ENCODE measurements around the gene SERPINB5.

The SERPINB5 gene

GRCh38 chr18:63470751-63471150 is 6.0 kb upstream of the SERPINB5 start:
- DNase-seq: no peak

DNA sequence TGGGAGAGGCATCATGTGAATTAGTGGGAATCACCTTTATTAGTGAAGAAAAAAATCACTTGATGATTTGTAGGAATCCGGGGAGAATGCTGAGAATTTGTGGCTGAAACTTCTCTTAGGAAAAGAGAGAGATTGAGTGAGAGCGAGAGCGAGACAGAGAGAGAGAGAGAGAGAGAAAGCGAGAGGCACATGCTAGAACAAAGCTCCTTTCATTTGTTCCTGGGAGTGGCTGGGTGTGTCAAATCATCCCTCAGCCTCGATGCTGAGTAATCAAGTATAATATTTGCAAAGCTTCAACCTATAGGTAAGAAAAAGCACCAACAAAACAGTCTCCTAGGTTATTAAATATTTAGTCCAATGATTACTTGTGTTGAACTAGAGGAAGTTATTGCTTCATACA is 4.4 kb upstream of the SERPINB5 start:
- DNase-seq: no peak

DNA sequence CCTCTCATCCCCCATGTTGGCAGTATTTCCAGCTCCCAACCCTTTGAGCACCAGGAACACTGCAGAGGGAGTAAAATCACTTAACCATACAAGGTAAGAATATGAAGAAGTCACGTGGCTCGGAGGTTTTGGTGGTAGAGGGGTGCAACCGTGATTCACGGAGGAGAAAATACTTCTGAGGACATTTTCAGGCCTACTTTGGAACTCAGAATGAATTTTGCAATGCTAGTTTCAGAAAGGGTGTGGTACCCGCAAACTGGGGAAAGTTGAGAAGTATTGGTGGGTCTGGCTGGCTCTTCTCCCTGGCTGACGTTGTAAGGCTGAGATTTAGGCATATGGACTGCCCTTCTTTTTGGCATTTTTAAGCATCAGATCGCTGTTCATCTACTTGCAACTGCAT is 442 bp downstream of the SERPINB5 start:
- no peak for DNase-seq

DNA sequence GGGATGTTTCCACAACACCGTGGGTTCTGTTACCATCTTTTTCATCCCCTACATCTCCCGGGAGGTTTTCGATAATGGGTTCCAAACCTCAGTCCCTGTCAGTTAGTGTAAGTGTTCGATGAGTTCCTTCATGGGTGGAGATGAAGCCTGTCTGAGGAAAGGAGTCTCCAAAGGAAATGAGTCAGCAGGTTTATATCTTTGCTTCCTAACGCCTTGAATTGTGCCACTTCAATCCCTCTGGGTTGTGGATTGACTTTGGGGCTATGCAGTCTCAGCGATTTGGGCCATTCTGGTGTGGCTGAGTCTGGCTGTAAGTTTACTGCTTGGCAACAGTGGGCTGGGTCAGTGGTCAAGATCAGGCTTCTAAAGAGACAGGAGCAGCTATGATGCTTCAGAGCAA is 1.2 kb downstream of the SERPINB5 start:
- no peak for DNase-seq

- no peak for DNase-seq
Observed at GRCh38 chr18:63479826-63480225, 3.1 kb downstream of the SERPINB5 start.

- no peak for DNase-seq
Observed at GRCh38 chr18:63480476-63480875, 3.7 kb downstream of the SERPINB5 start.

- DNase-seq: no peak
Observed at GRCh38 chr18:63480915-63481314, 4.2 kb downstream of the SERPINB5 start.

DNA sequence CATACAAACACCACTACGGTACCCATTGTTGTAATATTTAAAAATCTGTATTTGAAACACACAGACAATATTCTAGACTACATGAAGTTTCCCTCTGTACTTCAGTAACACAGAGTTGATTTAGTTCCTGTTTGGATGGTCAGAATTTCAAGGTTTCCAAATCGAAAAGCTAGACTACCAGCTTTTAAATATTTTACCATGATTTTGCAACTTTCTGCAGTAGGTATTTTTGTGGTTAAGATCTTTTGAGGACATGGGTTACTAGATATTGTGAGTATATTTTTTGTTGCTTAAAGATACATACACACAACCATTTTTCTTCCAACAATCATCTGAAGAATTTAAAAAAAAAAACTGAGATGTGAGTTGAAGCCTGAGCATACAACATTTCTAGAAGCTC is 10.9 kb downstream of the SERPINB5 start:
- DNase-seq: no peak

- DNase-seq: no peak
Observed at GRCh38 chr18:63488160-63488559, 11.4 kb downstream of the SERPINB5 start.

DNA sequence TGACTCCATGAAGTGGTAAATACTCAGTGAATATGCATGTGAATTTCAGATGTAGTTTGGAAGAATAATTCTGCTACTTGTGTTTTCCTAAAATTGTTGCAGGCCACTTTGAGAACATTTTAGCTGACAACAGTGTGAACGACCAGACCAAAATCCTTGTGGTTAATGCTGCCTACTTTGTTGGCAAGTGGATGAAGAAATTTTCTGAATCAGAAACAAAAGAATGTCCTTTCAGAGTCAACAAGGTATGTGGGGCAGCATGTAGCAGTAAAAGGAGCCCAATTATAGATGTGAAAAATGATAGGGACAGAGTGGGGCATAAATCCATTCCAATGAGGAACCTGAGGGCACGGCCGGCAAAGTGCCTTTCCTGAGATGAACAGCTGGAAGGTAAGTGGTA is 16.1 kb downstream of the SERPINB5 start:
- no peak for DNase-seq

GRCh38 chr18:63495675-63496074 is 18.9 kb downstream of the SERPINB5 start:
- DNase-seq: no peak

GRCh38 chr18:63505566-63506335 is 29.0 kb downstream of the SERPINB5 start:
- no peak for DNase-seq

DNA sequence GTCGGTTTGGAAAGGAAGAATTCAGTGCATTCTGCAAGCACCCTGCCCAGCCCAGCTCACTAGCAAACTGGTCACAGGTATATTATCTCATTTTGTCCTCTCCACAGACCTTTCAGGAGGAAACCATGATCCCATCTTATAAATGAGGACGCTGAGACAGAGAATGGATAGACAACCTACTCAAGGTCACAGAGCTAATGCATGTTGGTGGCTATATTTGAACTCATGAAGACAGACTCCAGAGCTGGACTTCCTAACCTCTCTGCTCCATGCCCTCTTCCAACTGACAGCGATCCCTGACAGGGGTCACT is 29.5 kb downstream of the SERPINB5 start:
- no peak for DNase-seq

DNA sequence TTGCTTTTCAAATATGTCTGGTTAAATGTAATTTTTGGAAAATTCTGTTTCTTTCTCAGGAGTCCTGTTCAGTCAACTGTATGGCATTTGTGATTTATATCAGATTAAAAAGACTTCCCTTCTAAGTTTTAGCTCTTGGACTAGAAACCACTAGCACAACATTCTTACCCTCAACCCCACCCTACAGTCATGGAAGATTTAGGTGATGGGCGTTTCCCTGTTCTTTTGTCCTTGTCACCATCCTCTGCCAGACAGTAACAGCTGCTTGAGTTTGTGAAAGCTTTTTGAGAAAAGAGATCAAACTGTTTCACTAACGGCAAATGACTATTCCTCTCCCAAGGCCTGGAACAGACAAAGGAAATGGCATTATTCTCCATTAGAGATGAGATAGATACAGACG is 31.8 kb downstream of the SERPINB5 start:
- no peak for DNase-seq

GRCh38 chr18:63511285-63511684 is 34.5 kb downstream of the SERPINB5 start:
- no peak for DNase-seq

DNA sequence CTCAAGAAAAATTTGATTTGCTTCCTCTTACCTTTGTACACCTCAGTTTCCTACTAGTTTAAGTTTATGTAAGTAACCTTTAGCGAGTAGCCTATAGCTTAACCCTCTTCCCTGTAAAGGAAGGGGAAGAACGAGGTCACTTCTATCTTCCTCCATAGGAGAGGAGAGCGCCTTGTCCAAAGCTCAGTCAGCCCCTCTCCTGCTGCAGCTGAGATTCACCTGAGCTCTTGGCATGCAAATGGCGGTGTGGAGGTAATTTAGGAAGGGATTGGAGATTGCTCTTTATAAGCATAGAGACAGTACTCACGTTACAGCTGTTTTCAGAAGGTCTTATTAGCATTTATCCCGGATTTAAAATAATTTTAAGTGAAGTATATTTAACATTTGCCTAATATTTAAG is 37.6 kb downstream of the SERPINB5 start:
- DNase-seq: no peak

DNA sequence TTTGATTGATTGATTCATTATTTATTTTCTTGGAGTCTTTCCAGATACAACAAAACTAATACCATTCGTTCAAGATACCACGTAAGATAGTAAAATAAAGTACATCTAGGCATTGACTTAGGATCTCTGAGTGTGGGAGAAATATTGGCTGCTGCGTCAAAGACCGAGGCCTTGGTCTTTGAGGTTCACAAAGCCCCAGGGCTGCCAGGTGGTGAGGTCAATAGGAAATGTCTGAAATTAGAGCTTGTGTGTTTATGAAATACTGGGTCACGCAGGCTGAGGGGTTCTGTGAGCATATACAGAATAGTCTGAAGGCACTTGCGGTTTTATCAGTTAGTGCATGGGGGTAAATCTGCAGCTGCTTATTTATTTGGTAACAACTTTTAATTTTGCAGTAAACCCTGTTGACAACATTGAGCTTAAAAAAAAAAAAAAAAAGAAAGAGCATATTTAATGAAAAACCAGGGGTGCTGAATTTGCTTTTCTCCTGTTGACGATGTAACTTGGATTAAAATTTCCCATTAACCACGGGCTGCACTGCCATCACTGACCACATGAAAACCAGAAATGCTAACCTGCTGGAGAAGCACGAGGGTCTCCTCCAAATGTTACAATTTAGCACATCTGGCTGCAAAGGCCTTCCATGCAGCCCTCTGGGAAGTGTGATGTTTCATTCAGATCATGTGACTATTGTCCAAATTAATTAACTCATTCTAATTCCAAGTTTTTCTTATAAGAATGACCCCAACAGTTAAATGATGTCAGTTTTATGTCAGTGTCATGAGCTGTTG is 38.3 kb downstream of the SERPINB5 start:
- DNase-seq: no peak

GRCh38 chr18:63515801-63516200 is 39.0 kb downstream of the SERPINB5 start:
- DNase-seq: no peak

DNA sequence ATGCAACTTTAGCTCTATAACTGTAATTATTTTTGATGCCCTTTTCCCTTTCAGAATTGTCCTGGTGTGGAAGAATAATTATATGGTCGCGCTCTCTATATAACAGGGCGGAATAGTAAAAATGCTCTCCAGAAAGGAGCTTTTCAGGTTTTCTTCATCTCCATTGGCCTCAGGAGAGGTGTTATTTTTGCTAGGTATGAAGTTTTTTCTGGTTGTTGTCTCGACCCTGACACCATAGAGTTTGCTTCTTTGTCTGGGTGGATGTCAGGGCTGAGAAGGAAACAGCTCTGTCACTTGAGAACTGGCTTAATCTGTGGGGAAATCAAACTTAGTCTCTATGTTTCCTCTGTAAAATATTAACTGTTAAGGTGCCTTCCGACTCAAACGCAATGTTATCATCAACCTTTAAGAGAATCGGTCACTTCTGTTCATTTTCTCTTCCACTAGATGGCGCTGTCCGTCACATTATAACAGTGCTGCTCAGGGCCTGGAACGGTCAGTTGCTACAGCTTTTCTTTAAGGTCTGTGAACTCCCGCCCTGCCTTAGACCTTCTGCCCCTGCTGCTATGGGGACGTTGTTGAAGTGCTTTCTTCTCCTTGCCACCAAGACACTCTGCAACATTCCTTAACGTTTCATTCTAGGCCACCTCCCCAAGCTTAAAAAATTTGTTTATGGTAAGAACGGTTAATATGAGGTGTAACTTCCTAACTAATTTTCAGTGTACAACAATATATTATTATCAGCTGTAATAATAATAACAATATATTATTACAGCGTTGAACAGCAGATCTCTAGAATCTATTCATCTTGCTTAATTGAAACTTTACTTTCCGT is 41.6 kb downstream of the SERPINB5 start:
- DNase-seq: peak; percentile 48

- no peak for DNase-seq
Observed at GRCh38 chr18:63520053-63520685, 43.4 kb downstream of the SERPINB5 start.

- no peak for DNase-seq
Observed at GRCh38 chr18:63523660-63524059, 46.9 kb downstream of the SERPINB5 start.

DNA sequence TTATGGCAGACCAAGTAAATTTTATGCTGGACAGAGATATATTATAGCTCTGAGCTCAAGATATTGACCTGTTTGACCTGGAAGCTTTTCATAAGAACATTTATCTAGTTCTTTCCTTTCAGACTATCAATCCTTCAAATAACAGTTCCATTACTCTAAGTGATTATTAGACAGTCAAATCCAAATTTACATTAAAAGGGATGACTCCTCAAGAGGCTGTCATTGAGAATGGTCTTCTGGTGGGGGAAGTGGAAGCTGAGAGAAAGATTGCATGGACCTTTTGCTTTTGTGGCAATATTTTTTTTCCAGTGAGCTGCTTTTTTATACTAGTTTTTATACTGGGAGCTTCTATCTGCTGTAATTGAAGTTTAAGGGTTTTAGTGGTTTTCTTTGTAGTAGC is 50.5 kb downstream of the SERPINB5 start:
- DNase-seq: no peak

- DNase-seq: no peak
Observed at GRCh38 chr18:63528863-63529492, 52.2 kb downstream of the SERPINB5 start.

Measured in CD4-positive, alpha-beta T cell treated with Interleukin-6 for 4 hours (primary cell).